Ovary (tissue), 3 donors: ENCODE results near the gene MN1.

Experiments used
- EP300 ChIP-seq: sonication (generic); formaldehyde crosslinking; IDR thresholded peaks from one replicate; pipeline ENCODE4 v1.6.1; 2017; ENCODE audit warnings: antibody characterized with exemption
- TF ChIP-seq, protein P1 (sequence below), 3 donors: fragments of 450-650 bp in 2 of 3; fragments of 200-600 bp in 1 of 3; IDR thresholded peaks; one replicate each; pipeline versions ENCODE4 v1.5.1 to v1.8.0; 2016 to 2022; ENCODE audit warnings: antibody characterized with exemption in 3 of 3, mild to moderate bottlenecking in 1 of 3
- donor health status: DM: no; HTN: no; CAD: no.

GRCh38 chr22:27713461-27713860 lies 88.1 kb downstream of the MN1 start:
- TF ChIP-seq, protein P1, sequence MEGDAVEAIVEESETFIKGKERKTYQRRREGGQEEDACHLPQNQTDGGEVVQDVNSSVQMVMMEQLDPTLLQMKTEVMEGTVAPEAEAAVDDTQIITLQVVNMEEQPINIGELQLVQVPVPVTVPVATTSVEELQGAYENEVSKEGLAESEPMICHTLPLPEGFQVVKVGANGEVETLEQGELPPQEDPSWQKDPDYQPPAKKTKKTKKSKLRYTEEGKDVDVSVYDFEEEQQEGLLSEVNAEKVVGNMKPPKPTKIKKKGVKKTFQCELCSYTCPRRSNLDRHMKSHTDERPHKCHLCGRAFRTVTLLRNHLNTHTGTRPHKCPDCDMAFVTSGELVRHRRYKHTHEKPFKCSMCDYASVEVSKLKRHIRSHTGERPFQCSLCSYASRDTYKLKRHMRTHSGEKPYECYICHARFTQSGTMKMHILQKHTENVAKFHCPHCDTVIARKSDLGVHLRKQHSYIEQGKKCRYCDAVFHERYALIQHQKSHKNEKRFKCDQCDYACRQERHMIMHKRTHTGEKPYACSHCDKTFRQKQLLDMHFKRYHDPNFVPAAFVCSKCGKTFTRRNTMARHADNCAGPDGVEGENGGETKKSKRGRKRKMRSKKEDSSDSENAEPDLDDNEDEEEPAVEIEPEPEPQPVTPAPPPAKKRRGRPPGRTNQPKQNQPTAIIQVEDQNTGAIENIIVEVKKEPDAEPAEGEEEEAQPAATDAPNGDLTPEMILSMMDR (IDR thresholded peaks at IDR 0.05), result no peak
- TF ChIP-seq EP300, result no peak
